Liver (tissue), 9 donors: Measurements from ENCODE around the gene ELL. TPM values are rescaled to one million over a fixed set of nuclear protein-coding genes. Genes with fewer than 3 reads are reported as not detected.
A peak's percentile ranks its signal among the peaks of the same experiment; 100 is the strongest.

Source experiments
- DNase-seq: peaks from one replicate; pipeline ENCODE4 v3.0.0-alpha.2; 2017; ENCODE audit warnings: low spot score
- H3K27ac ChIP-seq, 2 donors: one replicate each; pipeline ENCODE4 v1.7.0; 2013; ENCODE audit warnings: inconsistent platforms in 2 of 2, low read length in 2 of 2, control low read depth in 1 of 2, low read depth in 1 of 2, mild to moderate bottlenecking in 1 of 2
- H3K27me3 ChIP-seq, 4 donors: one replicate each; pipeline versions ENCODE4 v1.6.1 to v1.7.0; 2013; ENCODE audit warnings: low read length in 3 of 4, inconsistent platforms in 1 of 4, mild to moderate bottlenecking in 1 of 4, moderate library complexity in 1 of 4; ENCODE audit not compliant: control insufficient read depth in 4 of 4, insufficient read depth in 4 of 4
- H3K36me3 ChIP-seq, 4 donors: one replicate each; pipeline versions ENCODE4 v1.6.1 to v1.7.0; 2013; ENCODE audit warnings: low read length in 3 of 4, mild to moderate bottlenecking in 3 of 4, low read depth in 1 of 4, moderate library complexity in 1 of 4; ENCODE audit not compliant: control insufficient read depth in 4 of 4, insufficient read depth in 3 of 4
- H3K4me1 ChIP-seq, 4 donors: one replicate each; pipeline versions ENCODE4 v1.6.1 to v1.7.0; 2013; ENCODE audit warnings: low read length in 3 of 4, mild to moderate bottlenecking in 3 of 4, moderate library complexity in 1 of 4; ENCODE audit not compliant: control insufficient read depth in 4 of 4, insufficient read depth in 4 of 4
- H3K4me3 ChIP-seq, 3 donors: one replicate each; pipeline versions ENCODE4 v1.6.1 to v1.7.0; 2013; ENCODE audit warnings: low read length in 3 of 3, control low read depth in 1 of 3, low read depth in 1 of 3, mild to moderate bottlenecking in 1 of 3
- H3K9ac ChIP-seq, 2 donors: one replicate each; pipeline ENCODE4 v1.7.0; 2013; ENCODE audit warnings: low read length in 2 of 2, mild to moderate bottlenecking in 2 of 2, moderate library complexity in 2 of 2, control low read depth in 1 of 2, low read depth in 1 of 2
- H3K9me3 ChIP-seq, 4 donors: one replicate each; pipeline versions ENCODE4 v1.6.1 to v1.7.0; 2013; ENCODE audit warnings: low read length in 3 of 4; ENCODE audit not compliant: control insufficient read depth in 4 of 4
- ATF3 ChIP-seq: IDR thresholded peaks from 2 replicates; pipeline ENCODE4 v1.6.1; 2016; ENCODE audit warnings: antibody characterized with exemption
- EGR1 ChIP-seq, 2 donors: IDR thresholded peaks; 2 replicates each; pipeline ENCODE4 v1.6.1; 2016 to 2018; ENCODE audit warnings: antibody characterized with exemption in 2 of 2, low read depth in 2 of 2
- FOXA2 ChIP-seq: IDR thresholded peaks from 2 replicates; pipeline ENCODE4 v1.6.1; 2016; ENCODE audit warnings: antibody characterized with exemption
- GABPA ChIP-seq, 2 donors: IDR thresholded peaks in 1 of 2; conservative IDR thresholded peaks in 1 of 2; 2 replicates each; pipeline ENCODE4 v1.6.1; 2016; ENCODE audit warnings: antibody characterized with exemption in 2 of 2, mild to moderate bottlenecking in 1 of 2, moderate library complexity in 1 of 2
- HNF4G ChIP-seq: IDR thresholded peaks from 2 replicates; pipeline ENCODE4 v1.6.1; 2016; ENCODE audit warnings: antibody characterized with exemption
- MAX ChIP-seq: IDR thresholded peaks from 2 replicates; pipeline ENCODE4 v1.6.1; 2016; ENCODE audit warnings: antibody characterized with exemption
- NR2F2 ChIP-seq: IDR thresholded peaks from 2 replicates; pipeline ENCODE4 v1.6.1; 2016; ENCODE audit warnings: antibody characterized with exemption
- RAD21 ChIP-seq, 2 donors: IDR thresholded peaks; 2 replicates each; pipeline ENCODE4 v1.6.1; 2016; ENCODE audit warnings: antibody characterized with exemption in 2 of 2, mild to moderate bottlenecking in 2 of 2
- RXRA ChIP-seq, 2 donors: IDR thresholded peaks; 2 replicates each; pipeline ENCODE4 v1.6.1; 2017 to 2018; ENCODE audit warnings: antibody characterized with exemption in 2 of 2, mild to moderate bottlenecking in 1 of 2
- SP1 ChIP-seq: IDR thresholded peaks from 2 replicates; pipeline ENCODE4 v1.6.1; 2018; ENCODE audit warnings: antibody characterized with exemption, mild to moderate bottlenecking
- TAF1 ChIP-seq: conservative IDR thresholded peaks from 2 replicates; pipeline ENCODE4 v1.6.1; 2016; ENCODE audit warnings: antibody characterized with exemption, mild to moderate bottlenecking
- ZBTB33 ChIP-seq: IDR thresholded peaks from 2 replicates; pipeline ENCODE4 v1.6.1; 2016; ENCODE audit warnings: antibody characterized with exemption
- WGBS: extraction: QIAGEN DNeasy Blood & Tissue Kit; methylation state at CpG from one replicate; pipeline ENCODE4 v1.1.7; 2013; 5-methylcytosine and 5-hydroxymethylcytosine counted together
- polyA plus RNA-seq, 2 donors: library from polyadenylated mRNA; stranded (reverse) in 1 of 2; unstranded in 1 of 2; fragments of 200-250 nt in 1 of 2; fragments of >200 nt in 1 of 2; fragmentation: Nextera tagmentation in 1 of 2; extraction: Ambion mirVana in 1 of 2; gene quantifications; one replicate each; pipeline versions ENCODE4 v1.2.1 to v1.2.3, GENCODE V29; 2013 to 2015
- total RNA-seq, 2 donors: library from RNA; depleted of rRNA; stranded (reverse); fragments of >200 nt; gene quantifications; one replicate each; pipeline ENCODE4 v1.2.3, GENCODE V29; 2014
- TF ChIP-seq, protein P1 (sequence below): IDR thresholded peaks from 2 replicates; pipeline ENCODE4 v1.6.1; 2016; ENCODE audit warnings: antibody characterized with exemption, mild to moderate bottlenecking
- donor health status: healthy.
- donor health status: healthy.
- donor health status: healthy.
- donor health status: healthy.
- donor health status: healthy.

ELL gene
- total and polyA plus RNA-seq, 4 donors, result 4.5 to 10.5 (median 6.6) TPM

DNA sequence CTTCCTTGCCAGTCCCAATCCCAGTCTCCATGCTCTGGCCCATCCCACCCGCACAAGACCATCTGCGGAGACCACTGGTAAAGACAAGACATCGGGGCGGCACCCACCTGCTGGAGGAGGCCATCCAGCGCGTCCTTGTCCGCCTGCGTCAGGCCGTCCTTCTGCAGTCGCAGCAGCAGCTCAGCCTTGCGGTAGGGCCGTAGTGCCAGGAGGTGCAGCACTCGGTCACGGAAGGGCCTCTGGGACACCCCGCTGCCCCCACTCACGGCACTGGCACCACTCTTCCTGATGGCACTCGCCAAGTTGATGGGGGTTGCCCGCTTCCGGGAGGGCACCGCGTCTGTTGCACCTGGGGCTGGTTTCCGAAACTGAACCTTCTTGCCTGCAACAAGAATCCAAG is 60.4 kb downstream of the ELL start:
- H3K27ac ChIP-seq, result peak overlapping the region in 1 of 2 donors; percentile 23
- 95% methylated on average over 22 of the region's 22 CpGs for WGBS
- H3K36me3 ChIP-seq, result peaks cover 4 to 37% (median 10%) of the 10 kb centered on the region in 4 donors
- no peaks in the 10 kb centered on the region for H3K9me3 ChIP-seq
- H3K27me3 ChIP-seq, result no peaks in the 10 kb centered on the region
- no peak overlapping the region for H3K4me3 ChIP-seq
- no peak for TF ChIP-seq EGR1 (IDR thresholded peaks at IDR 0.05; ENCODE audit: low read depth in 2 of 2)
- no peak for TF ChIP-seq NR2F2
- TF ChIP-seq MAX, result no peak
- no peak for TF ChIP-seq ATF3
- TF ChIP-seq RAD21 (IDR thresholded peaks at IDR 0.05), result no peak
- no peak for TF ChIP-seq FOXA2
- TF ChIP-seq, protein P1, sequence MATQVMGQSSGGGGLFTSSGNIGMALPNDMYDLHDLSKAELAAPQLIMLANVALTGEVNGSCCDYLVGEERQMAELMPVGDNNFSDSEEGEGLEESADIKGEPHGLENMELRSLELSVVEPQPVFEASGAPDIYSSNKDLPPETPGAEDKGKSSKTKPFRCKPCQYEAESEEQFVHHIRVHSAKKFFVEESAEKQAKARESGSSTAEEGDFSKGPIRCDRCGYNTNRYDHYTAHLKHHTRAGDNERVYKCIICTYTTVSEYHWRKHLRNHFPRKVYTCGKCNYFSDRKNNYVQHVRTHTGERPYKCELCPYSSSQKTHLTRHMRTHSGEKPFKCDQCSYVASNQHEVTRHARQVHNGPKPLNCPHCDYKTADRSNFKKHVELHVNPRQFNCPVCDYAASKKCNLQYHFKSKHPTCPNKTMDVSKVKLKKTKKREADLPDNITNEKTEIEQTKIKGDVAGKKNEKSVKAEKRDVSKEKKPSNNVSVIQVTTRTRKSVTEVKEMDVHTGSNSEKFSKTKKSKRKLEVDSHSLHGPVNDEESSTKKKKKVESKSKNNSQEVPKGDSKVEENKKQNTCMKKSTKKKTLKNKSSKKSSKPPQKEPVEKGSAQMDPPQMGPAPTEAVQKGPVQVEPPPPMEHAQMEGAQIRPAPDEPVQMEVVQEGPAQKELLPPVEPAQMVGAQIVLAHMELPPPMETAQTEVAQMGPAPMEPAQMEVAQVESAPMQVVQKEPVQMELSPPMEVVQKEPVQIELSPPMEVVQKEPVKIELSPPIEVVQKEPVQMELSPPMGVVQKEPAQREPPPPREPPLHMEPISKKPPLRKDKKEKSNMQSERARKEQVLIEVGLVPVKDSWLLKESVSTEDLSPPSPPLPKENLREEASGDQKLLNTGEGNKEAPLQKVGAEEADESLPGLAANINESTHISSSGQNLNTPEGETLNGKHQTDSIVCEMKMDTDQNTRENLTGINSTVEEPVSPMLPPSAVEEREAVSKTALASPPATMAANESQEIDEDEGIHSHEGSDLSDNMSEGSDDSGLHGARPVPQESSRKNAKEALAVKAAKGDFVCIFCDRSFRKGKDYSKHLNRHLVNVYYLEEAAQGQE, result no peak
- TF ChIP-seq RXRA (IDR thresholded peaks at IDR 0.05), result no peak
- DNase-seq, result no peak
- H3K9ac ChIP-seq, result no peak overlapping the region
- peaks cover 14 to 35% (median 28%) of the 10 kb centered on the region in 4 donors for H3K4me1 ChIP-seq

DNA sequence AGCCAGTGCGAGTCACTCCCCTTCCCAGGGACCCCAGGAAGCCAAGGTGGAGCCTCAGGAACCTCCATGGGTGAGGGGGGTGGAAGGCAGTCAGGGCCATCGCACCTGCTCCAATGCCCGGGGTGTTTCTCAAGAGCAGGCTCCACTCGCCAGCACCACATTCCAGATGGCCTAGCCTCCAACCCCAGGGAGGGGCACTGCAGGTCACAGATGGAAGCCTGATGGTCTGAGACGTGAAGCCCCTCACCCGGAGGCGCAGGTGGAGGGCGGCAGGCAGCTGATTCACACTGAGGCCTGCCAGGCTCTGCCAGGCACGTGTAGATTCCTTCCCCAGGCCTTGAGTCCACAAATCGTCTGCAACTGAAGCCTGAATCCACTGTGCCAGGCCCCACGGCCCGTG is 61.0 kb downstream of the ELL start:
- peaks cover 12 to 29% (median 24%) of the 10 kb centered on the region in 4 donors for H3K4me1 ChIP-seq
- 86% methylated on average over 12 of the region's 12 CpGs for WGBS
- H3K9me3 ChIP-seq, result no peaks in the 10 kb centered on the region
- no peak overlapping the region for H3K9ac ChIP-seq
- DNase-seq, result no peak
- H3K36me3 ChIP-seq, result peaks cover 4 to 43% (median 12%) of the 10 kb centered on the region in 4 donors
- peak overlapping the region; percentile 58 to 81 for H3K27ac ChIP-seq
- TF ChIP-seq TAF1 (no peak), SP1 (no peak), ZBTB33 (no peak), RAD21 (IDR thresholded peaks at IDR 0.05) (no peak), HNF4G (no peak), ATF3 (no peak), GABPA (IDR thresholded peaks at IDR 0.05 in 1 of 2, conservative IDR thresholded peaks at IDR 0.05 in 1 of 2) (no peak)
- no peaks in the 10 kb centered on the region for H3K27me3 ChIP-seq
- H3K4me3 ChIP-seq, result no peak overlapping the region
